ENCODE measurements around the gene COX7B. TPM values are rescaled to one million over a fixed set of nuclear protein-coding genes. Genes with fewer than 3 reads are reported as not detected.

COX7B gene
- total RNA-seq, 2 experiments from 2014 or later = 302 to 324 TPM

DNA sequence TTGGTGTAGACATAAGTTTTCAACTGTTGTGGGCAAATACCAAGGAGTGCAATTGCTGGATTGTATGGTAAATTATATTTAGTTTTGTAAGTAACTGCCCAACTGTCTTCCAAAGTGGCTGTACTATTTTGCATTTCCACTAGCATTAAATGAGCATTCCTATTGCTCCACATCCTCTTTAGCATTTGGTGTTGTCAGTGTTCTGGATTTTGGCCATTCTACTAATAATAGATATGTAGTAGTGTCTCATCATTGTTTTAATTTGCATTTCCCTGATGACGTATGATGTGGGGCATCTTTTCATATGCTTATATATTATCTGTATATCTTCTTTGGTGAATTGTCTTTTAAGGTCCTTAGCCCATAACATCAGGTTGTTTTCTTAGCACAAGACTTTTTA, 52.9 kb downstream of the COX7B start:
- ChIA-PET POLR2A (no interaction called here), CTCF (no interaction called here)
- H3K27me3 Mint-ChIP-seq = no peaks in the 10 kb centered on the region
- H3K9me3 Mint-ChIP-seq = peaks cover 2% of the 10 kb centered on the region
- TF ChIP-seq, protein P1, sequence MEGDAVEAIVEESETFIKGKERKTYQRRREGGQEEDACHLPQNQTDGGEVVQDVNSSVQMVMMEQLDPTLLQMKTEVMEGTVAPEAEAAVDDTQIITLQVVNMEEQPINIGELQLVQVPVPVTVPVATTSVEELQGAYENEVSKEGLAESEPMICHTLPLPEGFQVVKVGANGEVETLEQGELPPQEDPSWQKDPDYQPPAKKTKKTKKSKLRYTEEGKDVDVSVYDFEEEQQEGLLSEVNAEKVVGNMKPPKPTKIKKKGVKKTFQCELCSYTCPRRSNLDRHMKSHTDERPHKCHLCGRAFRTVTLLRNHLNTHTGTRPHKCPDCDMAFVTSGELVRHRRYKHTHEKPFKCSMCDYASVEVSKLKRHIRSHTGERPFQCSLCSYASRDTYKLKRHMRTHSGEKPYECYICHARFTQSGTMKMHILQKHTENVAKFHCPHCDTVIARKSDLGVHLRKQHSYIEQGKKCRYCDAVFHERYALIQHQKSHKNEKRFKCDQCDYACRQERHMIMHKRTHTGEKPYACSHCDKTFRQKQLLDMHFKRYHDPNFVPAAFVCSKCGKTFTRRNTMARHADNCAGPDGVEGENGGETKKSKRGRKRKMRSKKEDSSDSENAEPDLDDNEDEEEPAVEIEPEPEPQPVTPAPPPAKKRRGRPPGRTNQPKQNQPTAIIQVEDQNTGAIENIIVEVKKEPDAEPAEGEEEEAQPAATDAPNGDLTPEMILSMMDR (IDR thresholded peaks at IDR 0.05) = no peak
- H3K36me3 Mint-ChIP-seq (ENCODE audit: low read depth) = peaks cover 6% of the 10 kb centered on the region
- ATAC-seq (no peak), DNase-seq (no peak)
- H3K4me3 Mint-ChIP-seq = no peak overlapping the region
- intact Hi-C loops (cut with micrococcal nuclease) = no loop called here
- peaks cover 14% of the 10 kb centered on the region for H3K4me1 Mint-ChIP-seq (ENCODE audit: low read depth)
- no peak overlapping the region for H3K27ac Mint-ChIP-seq

DNA sequence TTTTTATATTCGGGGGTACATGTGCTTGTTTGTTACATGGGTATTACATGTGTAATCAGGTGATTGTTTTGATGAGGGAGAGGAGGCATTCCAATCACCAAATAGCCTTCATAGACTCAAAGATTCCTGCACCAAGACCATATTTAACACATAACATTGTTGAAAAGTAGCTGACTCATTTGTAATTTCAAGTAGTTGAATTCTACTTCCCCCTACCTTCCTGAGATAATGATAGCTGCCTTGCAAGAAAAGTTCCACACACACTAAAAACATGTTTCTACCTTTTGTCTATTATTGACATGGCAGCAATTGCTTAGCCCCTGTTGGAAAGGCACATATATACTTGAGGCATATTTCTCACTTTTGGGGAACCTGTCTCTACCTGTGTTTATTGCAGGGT, 54.0 kb downstream of the COX7B start:
- no peak for ATAC-seq
- H3K4me1 Mint-ChIP-seq (ENCODE audit: low read depth) = peaks cover 22% of the 10 kb centered on the region

DNA sequence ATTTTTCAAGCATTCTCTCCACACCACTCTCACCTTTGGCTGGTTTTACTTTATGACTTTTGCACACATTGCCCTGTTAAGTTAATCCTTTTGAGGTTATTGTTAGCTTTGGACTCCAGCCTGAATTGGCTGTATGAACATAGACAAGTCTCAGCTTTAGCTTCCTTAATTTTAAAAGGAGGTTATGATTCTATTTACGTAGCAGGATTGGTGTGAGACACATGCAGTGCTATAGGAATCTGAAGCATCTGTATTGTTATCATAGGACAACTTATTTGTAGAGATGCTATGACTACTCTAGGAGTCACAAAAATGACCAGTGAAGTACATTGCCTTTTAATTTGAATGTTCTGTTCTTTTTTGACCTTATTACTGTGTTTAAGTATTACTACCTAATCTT, 54.4 kb downstream of the COX7B start:
- Mint-ChIP-seq H3K9me3 (peaks cover 5% of the 10 kb centered on the region), H3K27ac (no peak overlapping the region), H3K4me3 (no peak overlapping the region), H3K4me1 (ENCODE audit: low read depth) (peaks cover 24% of the 10 kb centered on the region), H3K27me3 (no peaks in the 10 kb centered on the region), H3K36me3 (ENCODE audit: low read depth) (peaks cover 8% of the 10 kb centered on the region)
- CTCF ChIA-PET = no interaction called here
- ATAC-seq (no peak), DNase-seq (no peak)
- intact Hi-C loops (cut with micrococcal nuclease) = no loop called here
- POLR2A ChIA-PET = no interaction called here
- TF ChIP-seq, protein P1 (IDR thresholded peaks at IDR 0.05) = no peak

More for the DNA sequence above, 54.0 kb downstream of the COX7B start:
- POLR2A ChIA-PET = no interaction called here
- peaks cover 3% of the 10 kb centered on the region for H3K9me3 Mint-ChIP-seq
- CTCF ChIA-PET = no interaction called here
- TF ChIP-seq, protein P1 (IDR thresholded peaks at IDR 0.05) = no peak
- intact Hi-C loops (cut with micrococcal nuclease) = no loop called here
- H3K4me3 Mint-ChIP-seq = no peak overlapping the region
- H3K27me3 Mint-ChIP-seq = no peaks in the 10 kb centered on the region
- DNase-seq = no peak
- peaks cover 7% of the 10 kb centered on the region for H3K36me3 Mint-ChIP-seq (ENCODE audit: low read depth)
- H3K27ac Mint-ChIP-seq = no peak overlapping the region

Other genes with a start within 250 kb of the COX7B start
- 10 to 100 TPM; 51.6 to 60.9 TPM for gene ATRX, start 113.3 kb upstream of the COX7B start, total RNA-seq
- 10 to 100 TPM; 33.2 to 33.7 TPM for gene MAGT1, start 4.0 kb upstream of the COX7B start, total RNA-seq
- 1 to 10 TPM; 7.4 to 8.7 TPM for gene ATP7A, start 11.2 kb downstream of the COX7B start, total RNA-seq
- gene PGAM4, start 70.2 kb downstream of the COX7B start, total RNA-seq = 1 to 10 TPM in 1 of 2 experiments, under 1 TPM in 1; 0.56 to 1.3 TPM
- 1,000 to 10,000 TPM; 1,745 to 1,759 TPM for gene PGK1, start 204.8 kb downstream of the COX7B start, total RNA-seq
- 10 to 100 TPM; 11.3 to 13.4 TPM for gene TAF9B, start 240.2 kb downstream of the COX7B start, total RNA-seq

Data from activated CD8-positive, alpha-beta T cell treated with anti-CD3 and anti-CD28 coated beads for 36 hours (primary cell).